NB4 (cell line): ENCODE results near the gene CUL2.

Experiments
- CTCF ChIP-seq: IDR thresholded peaks from one replicate; pipeline ENCODE4 v1.5.1; 2012; ENCODE audit warnings: low read depth, low read length
- TF ChIP-seq, protein P1 (sequence below): IDR thresholded peaks from 2 replicates; pipeline ENCODE4 v1.6.1; 2011; ENCODE audit warnings: low read depth, low read length

DNA sequence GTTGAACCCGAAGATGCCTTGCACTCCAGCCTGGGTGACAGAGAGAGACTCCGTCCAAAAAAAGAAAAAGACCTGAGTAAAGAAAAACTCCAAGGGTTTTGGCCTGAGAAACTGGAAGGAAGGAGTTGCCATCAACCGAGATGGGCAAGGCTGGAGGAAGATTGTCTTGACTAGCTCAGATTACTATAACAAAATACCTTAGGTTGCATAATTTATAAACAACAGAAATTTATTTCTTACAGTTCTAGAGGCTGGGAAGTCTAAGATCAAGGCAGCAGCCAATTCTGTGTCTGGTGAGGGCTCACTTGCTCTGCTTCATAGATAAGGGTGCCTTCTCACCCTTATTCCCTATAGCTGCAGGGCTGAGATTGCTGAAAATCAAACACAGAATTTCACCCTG is 91.2 kb downstream of the CUL2 start:
- TF ChIP-seq, protein P1, sequence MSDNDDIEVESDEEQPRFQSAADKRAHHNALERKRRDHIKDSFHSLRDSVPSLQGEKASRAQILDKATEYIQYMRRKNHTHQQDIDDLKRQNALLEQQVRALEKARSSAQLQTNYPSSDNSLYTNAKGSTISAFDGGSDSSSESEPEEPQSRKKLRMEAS: no peak
- TF ChIP-seq CTCF: no peak
